Measurements from ENCODE around the gene ARHGAP12.

The ARHGAP12 gene

DNA sequence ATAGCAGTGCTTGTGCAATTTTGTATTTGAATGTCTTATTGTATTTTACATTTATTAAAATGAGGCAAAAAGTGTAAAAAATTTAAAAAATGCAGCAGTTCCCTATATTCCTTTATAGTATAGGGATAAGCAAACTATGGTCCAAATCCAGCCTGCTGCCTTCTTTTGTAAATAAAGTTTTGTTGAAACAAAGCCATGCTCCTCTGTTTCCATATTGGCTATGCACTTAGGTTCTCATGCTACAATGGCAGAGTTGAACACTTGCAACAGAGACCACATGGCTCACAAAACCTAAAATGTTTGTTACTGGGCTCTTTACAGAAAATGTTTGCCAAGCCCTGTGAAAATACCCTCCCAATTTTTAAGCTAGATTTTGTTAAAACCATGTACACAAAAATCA, 50.1 kb downstream of the ARHGAP12 start:
- no peak for DNase-seq (ENCODE audit: low read depth in 2 of 2)

DNA sequence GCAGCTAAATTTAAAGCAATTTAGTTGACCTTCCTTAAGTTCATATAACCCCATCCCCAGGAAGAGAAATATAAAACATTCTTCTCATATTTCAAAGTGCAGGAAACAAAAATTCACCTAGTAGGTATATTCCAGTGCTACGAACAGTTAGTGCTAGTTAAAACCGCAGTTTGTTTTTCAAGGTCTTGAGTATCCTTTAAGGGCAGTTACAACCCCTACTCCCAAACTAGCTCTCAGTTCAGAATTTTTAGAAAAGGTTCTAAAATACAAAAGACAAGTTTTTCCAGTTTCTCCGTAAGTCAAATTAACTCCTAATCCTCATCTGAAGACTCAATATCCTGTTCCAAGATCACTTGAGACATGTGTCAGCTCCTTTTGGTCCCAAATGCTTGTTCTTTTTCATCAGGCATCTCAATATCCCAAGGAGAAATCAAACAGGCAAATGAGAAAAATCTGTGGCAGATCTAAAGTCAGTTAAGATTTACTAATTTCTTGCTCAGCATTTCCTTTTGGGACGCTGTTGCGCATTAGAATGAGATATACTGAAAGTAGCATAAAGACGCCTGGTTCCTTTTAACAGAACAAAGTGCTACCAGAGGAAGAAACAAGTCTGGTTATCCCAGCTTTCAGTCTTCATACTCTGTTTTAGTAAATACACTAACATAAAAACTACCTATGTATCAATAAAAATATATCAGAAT, 51.8 kb downstream of the ARHGAP12 start:
- DNase-seq (ENCODE audit: low read depth in 2 of 2): no peak

DNA sequence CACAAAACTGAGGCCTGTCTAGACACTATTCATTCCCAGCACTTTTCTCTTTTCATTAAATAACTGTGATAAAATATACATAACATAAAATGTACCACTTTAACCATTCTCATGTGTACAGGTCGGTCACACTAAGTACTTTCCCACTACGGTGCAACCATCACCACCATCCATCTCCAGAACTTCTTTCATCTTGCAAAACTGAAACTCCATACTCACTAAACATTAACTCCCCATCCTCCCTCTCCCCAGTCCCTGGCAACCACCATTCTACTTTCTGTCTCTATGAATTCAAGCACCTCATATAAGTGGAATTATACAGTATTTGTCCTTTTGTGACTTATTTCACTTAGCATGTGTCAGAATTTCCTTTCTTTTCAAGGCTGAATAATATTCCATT, 53.0 kb downstream of the ARHGAP12 start:
- no peak for DNase-seq (ENCODE audit: low read depth in 2 of 2)

DNA sequence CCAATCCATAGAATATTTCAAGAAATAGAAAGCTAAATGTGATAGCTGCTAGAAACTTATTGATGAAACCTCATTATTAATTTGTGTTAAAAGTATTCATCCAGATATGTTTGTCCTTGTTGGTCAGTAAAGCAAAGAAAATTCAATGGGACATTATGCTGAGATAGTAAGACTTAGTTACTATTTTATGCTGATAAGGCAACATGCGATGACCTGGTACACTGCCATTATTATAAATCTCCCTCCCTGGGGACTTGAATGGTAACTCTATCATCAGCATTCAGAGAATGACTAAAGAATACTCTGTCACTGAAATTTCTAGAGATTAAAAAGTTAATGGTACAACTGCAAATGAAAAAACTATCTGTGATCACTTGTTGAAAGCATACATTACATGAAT, 54.9 kb downstream of the ARHGAP12 start:
- no peak for DNase-seq (ENCODE audit: low read depth in 2 of 2)

DNA sequence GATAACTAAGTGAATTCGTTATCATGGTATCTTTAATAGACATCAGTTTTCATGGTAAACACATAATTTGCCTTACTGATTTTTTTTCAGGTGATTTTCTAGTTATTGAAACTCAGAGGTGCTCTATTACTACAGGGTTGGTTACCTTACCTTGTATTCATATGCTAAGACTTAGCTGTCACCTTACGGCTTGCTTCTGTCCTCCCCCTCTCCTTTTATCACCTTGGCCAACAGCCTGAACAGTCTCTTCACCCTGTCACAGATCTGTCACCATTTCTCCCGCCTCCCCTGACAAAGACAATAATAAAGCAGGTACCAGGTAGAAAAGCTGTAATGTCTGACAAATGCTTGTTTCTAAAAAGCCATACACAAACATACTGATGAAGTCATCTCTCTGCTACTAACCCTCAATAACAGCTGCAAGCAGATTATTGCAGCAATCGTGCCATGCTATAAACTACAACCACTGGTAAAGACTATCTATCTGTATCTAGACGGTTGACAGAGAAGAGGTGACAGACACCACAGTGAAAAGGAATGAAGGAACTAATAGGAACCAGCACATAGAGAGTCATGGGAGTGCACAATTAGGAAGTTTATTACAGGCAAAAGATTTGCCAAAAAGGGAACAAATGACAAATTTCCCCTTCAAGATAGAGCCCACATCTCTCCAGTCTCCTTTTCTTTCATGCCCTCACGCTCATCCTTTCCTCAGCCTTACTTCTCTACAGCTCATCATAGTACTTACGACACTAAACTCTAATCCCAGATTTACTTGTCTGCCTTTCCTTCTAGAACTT, 57.2 kb downstream of the ARHGAP12 start:
- no peak for DNase-seq (ENCODE audit: low read depth in 2 of 2)

DNA sequence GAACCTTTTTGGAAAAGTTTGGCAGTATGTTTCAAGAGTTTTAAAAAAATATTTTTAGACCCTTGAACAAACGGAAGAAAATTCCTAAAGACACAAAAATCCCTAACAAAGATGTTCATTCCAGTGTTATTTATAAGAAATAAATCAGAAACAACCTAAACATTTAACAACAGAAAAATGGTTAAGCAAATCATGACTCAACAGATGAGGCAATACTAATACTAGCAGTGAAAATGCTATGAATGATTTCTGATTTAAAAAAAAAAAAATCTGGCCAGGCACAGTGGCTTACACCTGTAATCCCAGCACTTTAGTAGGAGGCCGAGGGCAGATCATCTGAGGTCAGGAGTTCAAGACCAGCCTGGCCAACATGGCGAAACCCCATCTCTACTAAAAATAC, 61.0 kb downstream of the ARHGAP12 start:
- no peak for DNase-seq (ENCODE audit: low read depth in 2 of 2)

DNA sequence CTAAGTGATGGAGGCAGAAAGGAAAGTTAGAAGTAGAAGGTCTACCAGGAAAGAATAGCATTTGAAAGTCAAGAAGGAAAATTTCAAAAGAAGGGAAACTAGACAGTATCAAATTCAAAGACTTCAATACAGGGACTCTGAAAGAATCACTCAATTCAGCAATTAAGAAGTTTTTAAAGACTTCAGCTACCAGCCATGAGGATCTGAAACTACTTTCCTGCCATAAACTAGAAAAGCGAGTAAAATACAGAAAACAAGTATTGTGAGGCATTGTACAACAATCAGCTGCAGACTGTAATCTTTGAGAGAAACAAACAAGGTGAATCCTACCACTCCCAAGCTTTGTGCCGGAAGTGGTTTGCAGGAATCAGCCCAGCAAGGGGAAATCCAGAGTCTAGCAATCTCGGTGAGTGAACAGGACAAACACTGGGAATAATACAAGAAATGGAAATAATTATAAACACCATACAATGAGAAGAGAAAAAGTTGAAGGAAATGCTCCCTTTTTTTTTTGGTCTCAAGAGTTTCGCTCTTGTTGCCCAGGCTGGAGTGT, 62.4 kb downstream of the ARHGAP12 start:
- no peak for DNase-seq (ENCODE audit: low read depth in 2 of 2)

DNA sequence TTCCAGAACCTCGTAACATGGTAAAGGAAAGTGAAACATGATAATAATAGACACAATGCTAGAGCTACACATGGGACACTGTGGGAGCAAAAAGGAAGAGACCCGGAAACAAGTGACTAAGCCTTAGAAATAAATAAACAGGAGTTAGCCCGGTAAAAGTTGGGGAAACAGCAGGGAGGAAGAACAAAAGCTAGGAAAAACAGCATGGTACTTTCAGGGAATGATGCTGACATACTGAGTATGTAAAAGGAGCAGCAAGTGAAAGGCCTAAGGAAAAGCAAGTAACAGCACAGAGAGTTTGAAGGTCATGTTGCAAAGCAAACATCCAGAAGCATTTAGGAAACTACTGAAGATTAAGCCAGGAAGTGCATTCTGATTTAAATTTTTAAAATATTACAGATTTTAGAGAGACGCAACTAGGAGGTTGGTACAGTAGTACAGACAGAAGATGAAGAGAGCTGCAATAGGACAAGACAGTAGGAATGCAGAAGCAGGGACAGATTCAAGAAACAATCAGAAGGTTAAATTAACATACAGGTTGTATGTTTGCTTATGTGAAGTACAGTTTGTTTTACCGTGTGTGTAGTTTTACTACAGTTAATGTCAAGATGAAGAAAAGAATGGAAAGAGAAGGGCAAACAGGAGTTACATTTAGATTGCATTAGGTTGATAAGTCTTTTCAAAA, 63.7 kb downstream of the ARHGAP12 start:
- DNase-seq (ENCODE audit: low read depth in 2 of 2): no peak

DNA sequence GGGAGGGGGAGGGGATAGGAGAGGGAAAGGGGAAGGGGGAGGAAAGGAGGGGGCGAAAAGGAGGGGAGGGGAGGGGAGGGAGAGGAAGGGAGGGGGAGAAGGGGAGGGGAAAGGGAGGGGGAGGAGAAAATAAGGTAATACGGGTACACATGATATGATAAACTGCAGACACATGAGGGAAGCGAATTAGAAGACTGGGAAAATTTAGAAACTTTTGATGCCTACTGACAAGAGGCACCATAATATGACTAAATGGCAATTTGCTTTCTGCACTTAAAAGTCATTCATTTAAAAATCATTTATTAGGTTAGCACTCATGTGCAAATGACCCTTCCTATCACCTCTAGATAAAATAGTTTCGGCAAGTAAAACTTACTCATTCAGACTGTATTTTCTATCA, 73.6 kb downstream of the ARHGAP12 start:
- DNase-seq (ENCODE audit: low read depth in 2 of 2): no peak

DNA sequence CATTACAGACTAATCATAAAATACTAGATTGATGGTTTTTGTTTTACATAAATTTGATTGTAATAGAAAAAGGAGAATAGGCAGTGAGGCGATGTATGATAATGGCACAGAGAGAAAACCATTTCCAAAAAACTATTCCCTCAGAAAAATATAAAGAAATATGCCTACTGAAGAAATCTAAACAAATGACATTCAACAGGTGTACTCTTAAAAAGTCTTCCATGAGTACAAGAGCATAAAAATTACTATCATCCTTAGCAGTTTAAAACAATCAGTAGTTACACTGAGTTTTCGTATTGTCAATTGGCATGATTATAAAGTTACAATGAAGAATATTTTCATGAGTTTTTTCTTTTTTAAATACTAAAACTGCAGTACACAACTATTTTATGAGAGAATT, 75.0 kb downstream of the ARHGAP12 start:
- no peak for DNase-seq (ENCODE audit: low read depth in 2 of 2)

DNA sequence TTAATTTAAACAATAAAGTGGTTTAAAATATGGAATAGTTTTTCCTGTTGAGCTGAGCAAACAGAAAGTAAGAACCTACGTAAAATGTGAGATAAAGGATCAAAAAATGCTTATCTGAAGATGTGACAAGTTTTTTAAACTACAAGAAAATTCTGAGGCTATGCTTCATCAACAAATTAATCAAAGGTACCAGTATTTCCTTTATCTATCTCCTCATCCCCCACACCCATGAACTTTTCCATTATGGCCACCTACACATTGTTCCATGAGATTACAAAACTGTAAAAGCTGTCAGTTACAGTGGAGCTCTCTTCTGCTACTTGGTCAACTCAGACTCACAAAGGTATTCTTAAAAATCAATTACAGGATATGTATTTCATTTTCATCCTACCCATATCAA, 77.4 kb downstream of the ARHGAP12 start:
- no peak for DNase-seq (ENCODE audit: low read depth in 2 of 2)

DNA sequence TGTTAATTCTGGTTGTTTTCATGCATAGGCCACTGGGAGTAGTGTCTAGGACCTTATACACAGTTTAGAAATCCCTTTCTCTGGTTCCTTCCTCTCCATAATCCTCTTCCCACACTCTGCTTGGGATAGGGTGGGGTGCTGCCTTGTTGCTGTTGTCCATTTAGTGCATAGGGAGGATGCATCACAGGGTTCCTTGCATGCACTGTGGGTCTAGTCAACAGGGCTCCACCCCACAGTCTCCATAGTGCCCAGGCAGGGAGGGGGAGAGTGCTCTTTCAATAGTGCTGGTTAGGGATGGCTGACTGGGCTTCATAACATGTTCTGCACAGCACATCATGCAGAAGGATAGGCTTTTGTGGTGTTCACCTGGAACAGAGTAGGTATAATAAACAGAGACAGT, 81.1 kb downstream of the ARHGAP12 start:
- no peak for DNase-seq (ENCODE audit: low read depth in 2 of 2)

DNA sequence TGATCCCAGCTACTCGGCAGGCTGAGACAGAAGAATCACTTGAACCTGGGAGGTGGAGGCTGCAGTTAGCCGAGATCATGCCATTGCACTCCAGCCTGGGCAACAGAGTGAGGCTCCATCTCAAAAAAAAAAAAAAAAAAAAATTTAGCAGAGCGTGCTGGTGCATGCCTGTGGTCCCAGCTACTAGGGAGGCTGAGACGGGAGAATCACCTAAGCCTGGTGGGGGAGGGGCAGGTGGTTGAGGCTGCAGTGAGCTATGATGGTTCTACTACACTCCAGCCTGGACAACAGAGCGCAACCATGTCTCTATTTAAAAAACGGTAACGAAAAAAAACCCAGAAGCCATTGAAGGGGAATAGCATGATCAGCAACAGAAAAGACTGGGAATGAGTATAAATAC, 89.9 kb downstream of the ARHGAP12 start:
- no peak for DNase-seq (ENCODE audit: low read depth in 2 of 2)

DNA sequence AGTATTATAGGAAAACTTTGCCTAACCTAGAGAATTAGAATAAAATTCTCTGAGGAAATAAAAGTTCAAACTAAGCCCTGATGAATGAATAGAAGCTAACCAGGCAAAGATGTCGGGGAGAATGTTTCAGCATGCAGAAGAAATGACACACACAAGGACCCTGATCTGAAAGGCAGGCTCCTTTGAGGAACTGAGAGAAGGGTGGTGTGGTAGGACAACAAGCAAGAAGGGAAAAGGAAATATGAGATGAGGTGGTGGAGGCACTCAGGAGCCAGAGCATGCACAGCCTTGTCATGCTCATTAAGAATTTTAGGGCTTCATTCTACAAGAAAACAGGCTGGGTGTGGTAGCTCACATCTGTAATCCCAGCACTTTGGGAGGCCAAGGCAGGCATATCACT, 90.6 kb downstream of the ARHGAP12 start:
- DNase-seq (ENCODE audit: low read depth in 2 of 2): no peak

DNA sequence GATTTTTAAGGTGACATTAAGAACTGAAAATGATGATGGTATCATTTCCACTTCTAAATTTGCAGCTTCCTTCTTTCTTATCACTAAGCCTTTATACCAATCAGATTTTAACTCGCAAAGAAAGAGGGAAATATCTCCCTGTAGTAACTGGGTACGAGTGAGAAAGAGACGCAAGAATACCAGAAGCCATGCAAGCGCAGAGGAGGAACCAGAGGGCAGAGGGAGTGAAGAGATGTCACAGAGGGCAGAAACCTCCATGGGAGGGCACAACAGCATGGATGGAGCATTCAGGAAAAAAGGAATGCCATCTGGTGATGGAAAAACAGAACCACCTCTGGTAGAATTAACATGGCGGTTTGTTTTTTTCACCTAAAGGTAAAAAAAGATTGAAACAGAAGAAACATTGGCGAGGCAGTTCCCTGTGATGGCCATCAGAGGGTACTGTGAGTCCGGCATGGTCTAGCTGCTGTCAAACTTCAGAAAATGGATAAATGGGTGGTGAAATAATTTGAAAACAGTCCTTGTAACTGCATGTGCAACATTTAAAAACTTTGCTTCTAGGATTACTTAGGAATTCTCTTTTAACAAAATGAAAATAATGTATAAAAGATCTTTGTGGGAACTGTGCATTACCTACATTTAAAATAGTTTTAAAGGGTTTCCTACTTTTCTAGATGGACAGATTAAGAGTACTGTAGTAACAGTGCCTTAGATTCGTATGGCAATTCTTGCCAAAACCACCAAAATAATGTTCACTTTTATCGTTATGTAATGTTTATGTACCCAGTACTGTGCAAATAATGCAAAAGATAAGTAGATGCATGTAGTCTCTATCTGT, 91.8 kb downstream of the ARHGAP12 start:
- DNase-seq (ENCODE audit: low read depth in 2 of 2): no peak

DNA sequence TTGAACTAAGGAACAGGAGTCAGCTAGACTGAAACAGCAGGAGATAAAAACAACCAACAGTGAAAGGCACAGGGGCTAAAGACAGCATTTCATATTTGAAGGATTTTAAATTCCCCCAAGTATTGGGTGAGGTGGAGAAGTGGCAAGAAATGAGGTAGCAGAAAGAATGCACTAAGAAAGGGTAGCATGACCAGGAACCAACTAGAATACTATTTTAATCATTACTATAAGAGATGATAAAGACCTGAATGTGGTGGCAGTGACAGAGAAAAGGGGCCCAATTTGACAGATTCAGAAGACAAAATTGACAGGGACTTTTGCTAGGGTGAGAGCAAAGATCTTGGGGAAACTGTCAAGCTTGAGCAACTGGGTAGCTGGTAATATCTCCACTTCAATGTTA, 94.9 kb downstream of the ARHGAP12 start:
- no peak for DNase-seq (ENCODE audit: low read depth in 2 of 2)

DNA sequence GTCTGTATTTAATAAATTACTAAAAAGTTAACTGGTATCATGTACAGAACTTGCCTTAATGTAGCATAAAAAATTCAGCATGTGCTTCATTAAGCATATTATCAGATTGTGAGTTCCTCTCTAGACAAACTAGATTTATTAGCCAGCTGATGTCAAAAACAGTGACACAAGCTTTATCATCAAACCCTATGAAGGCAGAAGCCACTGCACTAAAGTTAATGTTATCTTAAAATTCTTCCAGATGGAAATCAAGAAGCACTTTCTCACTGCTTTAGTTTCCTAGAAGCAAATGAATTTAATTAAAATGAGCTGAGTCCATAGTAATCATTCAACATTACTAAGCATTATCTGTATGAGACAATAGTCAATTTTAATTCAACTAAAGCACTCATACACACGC, 96.4 kb downstream of the ARHGAP12 start:
- no peak for DNase-seq (ENCODE audit: low read depth in 2 of 2)

DNA sequence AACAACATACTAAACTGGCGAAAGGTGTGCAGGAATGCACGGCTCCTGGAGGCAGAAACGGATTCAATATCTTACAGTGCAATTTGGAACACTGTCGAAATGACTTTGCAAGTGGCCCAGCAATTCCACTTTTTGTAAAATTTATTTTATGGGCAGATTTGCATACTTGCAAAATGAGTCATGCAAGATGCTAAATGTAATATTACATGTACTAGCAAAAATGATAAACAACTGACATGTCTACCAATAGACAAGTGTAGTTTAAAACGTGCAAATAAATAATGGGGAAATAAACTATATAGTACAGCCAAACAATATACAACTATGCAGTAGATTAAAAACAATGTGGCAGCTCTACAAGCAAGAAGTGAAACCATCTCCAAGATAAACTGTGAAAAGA, 97.7 kb downstream of the ARHGAP12 start:
- no peak for DNase-seq (ENCODE audit: low read depth in 2 of 2)

DNA sequence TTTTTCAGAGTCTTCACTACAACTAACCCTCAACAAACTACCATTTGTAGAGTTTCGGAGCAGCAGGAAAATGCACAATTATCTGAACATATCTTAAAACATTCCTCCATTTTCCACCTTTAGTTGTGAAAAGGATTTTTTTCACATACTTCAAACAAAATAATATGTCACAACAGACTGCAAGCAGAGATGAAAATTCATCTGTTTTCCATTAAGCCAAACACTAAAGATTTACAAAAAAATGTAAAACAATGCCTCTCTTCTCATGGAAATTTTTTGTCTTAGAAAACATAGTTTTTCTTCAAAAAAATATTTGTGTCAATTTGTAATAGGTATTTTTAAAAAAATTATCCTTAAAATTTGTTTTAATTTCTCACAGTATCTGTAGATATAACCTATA, 98.9 kb downstream of the ARHGAP12 start:
- no peak for DNase-seq (ENCODE audit: low read depth in 2 of 2)

DNA sequence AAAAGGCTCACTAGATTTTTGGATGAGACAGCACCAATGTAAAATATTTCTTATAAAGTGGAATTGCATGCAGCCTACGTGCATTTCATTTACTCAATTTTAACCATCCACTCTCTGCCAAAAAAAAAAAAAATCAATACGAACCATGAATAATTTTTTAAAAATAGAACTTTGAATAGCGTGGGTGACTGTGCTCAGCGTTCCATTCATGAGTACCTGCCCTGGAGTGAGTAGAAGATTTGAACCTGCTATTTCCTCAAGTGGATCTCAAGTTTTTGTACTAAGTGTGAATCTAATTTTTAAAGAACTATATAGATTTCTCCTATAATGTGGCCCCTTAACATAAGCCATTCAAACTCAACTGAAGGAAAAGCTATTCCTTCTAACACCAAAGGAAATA, 105.3 kb downstream of the ARHGAP12 start:
- no peak for DNase-seq (ENCODE audit: low read depth in 2 of 2)

DNA sequence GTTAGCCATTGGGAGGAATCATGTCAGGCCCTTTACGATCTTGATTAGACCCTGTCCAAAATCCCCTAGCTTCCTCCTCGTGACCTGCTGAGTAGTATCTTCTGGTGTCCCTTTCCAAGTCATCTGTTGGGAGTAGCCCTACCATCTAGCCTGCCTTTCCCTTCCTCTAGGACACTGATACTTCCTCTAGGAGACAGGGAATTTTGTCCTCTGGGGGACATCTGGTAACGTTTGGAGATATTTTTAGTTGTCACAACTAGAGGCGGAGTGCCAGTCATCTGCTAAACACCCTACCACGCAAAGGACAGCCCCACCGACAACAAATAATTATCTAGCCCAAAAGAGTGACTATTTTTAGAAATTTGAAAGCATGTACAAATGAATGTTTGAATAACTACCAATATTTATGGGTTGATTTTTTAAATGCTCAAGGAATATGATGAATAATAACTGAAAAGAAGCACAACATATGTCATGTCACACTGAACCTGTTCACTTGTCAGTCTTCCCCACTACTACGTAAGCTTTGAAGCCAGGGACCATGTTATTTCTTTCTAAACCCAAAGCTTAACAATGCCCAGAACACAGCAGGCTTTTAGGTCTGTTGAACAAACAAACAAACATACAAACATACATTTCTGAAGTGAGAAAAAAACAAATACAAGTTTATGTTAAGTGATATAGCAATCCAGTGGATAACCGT, 105.9 kb downstream of the ARHGAP12 start:
- no peak for DNase-seq (ENCODE audit: low read depth in 2 of 2)
